AG04449 (cell line): ENCODE results near the gene GJB2.
A peak's percentile ranks its signal among the peaks of the same experiment; 100 is the strongest.

Source experiments
- CTCF ChIA-PET: fragments of 350-600 bp; formaldehyde crosslinking; extraction: SDS; loops from one replicate; lab custom pipeline; 2021; ENCODE audit warnings: antibody characterized with exemption; lab: Yijun Ruan, JAX
- POLR2A ChIA-PET: fragments of 400-600, 350-600 bp; formaldehyde crosslinking; extraction: SDS; loops from one replicate; lab custom pipeline; 2020; ENCODE audit warnings: antibody characterized with exemption, inconsistent platforms; lab: Yijun Ruan, JAX
- DNase-seq: peaks from one replicate; pipeline ENCODE4 v3.0.0-alpha.2; 2010; ENCODE audit warnings: low read depth, low spot score
- H3K4me3 ChIP-seq: 2 replicates; pipeline ENCODE4 v1.5.1; 2011; ENCODE audit warnings: low read depth, mild to moderate bottlenecking, control low read depth, low read length
- CTCF ChIP-seq: IDR thresholded peaks from one replicate; pipeline ENCODE4 v1.5.1; 2011; ENCODE audit warnings: mild to moderate bottlenecking, moderate library complexity, low read length, control low read depth, inconsistent platforms; ENCODE audit not compliant: insufficient read depth; ENCODE audit errors: missing control alignments

The GJB2 gene

DNA sequence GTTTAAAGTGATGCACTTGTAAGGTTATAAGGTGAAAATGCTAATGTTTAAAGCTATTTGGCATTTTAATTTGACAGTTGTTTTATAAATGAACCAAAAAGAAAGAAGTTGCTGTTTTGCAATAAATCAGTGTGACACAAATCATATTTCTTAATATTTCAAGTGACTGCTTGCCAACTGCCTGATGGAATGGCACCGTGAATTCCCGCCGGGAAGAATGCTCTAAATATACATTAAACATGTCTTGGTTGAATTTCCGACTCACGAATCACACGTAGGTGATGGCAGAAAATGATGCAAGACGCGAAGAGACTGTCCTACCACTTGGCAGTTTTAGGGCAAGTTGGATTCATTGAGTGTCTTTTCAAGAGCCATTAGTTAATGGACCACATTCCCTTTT, 3.1 kb upstream of the GJB2 start:
- H3K4me3 ChIP-seq = no peak overlapping the region
- ChIA-PET CTCF (interaction anchor here (1.0 to 5.0 kb wide), 10 partner anchors 8 to 729 kb away, joined by 3 to 31 read pairs (median 4); no protein-coding TSS in a partner anchor), POLR2A (no interaction called here)
- DNase-seq = no peak
- no peak for TF ChIP-seq CTCF

GRCh38 chr13:20193907-20194631, 1.3 kb upstream of the GJB2 start:
- TF ChIP-seq CTCF = no peak
- CTCF ChIA-PET = interaction anchor here (1.2 to 5.0 kb wide), 3 partner anchors 8 to 731 kb away, joined by 3 to 31 read pairs (median 16); no protein-coding TSS in a partner anchor

GRCh38 chr13:20193162-20193906, 596 bp upstream of the GJB2 start:
- POLR2A ChIA-PET = no interaction called here
- DNase-seq = no peak
- CTCF ChIA-PET = interaction anchor here (2.4 kb wide), 1 partner anchor 11 kb away, joined by 16 read pairs; no protein-coding TSS in a partner anchor
- no peak for TF ChIP-seq CTCF
- peak overlapping the region; percentile 1; the same call in 1 of the 2 replicates for H3K4me3 ChIP-seq

More at GRCh38 chr13:20193907-20194631, 1.3 kb upstream of the GJB2 start:
- H3K4me3 ChIP-seq = no peak overlapping the region
- no peak for DNase-seq
- POLR2A ChIA-PET = no interaction called here

GRCh38 chr13:20192158-20192835, 441 bp downstream of the GJB2 start:
- peak overlapping the region; percentile 38 for H3K4me3 ChIP-seq
- DNase-seq = no peak
- POLR2A ChIA-PET = no interaction called here
- CTCF ChIA-PET = interaction anchor here (2.1 kb wide), 1 partner anchor 10 kb away, joined by 15 read pairs; no protein-coding TSS in a partner anchor
- no peak for TF ChIP-seq CTCF

DNA sequence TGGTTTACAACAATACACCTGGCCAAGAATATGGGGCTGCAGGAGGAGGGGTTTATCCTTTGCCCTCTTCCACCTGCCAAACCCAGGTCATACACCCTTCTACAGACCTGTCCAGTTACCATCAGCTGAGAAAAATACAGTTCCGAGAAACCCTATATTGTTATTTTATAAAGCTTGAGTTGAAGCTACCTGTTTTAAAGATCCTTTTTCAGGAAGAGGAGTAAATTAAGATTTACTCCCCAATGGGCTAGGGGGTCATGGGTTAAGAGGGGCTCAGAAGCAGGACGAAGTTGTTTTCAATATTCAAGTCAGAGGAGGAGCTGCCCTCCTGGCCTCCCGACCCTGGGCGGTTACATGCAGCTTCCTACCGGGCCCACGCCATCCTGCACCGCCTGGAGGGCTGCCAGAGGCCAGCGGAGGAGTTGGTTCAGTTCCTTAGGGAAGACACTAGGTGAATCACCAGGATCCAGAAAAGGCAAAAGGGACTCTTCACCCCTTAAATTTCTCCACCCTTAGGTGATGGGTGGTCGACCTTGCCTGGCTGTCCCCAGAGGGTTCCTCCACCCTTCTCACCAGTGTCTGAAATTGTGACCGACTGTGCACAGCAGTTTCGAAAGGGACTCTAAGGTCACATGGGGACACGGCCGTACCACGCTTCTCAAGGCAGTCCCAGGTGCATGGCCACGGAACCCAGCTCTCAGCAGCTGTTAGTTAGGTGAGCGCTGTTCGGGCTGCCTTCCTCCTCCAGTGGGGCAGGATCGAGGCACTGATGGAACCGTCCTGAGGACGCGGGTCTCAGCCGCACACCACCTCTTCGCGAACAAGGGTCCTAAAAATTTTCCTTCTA, 1.2 kb downstream of the GJB2 start:
- ChIA-PET CTCF (interaction anchor here (1.2 to 2.1 kb wide), 3 partner anchors 8 to 42 kb away, joined by 4 to 15 read pairs (median 4); no protein-coding TSS in a partner anchor), POLR2A (no interaction called here)
- H3K4me3 ChIP-seq = no peak overlapping the region

More for the DNA sequence above, 1.2 kb downstream of the GJB2 start:
- no peak for DNase-seq
- no peak for TF ChIP-seq CTCF
